ENCODE data around the gene GSTA5. TPM values are rescaled to one million over a fixed set of nuclear protein-coding genes. Genes with fewer than 3 reads are reported as not detected.
"Not testable (repeated sequence)": the region's sequence is repeated elsewhere in the genome, so short reads cannot be mapped to it uniquely, and the experiment has no call there.

Gene GSTA5
- total RNA-seq, 1 donor from 2014 or later = not detected

GRCh38 chr6:52801188-52801841 lies 39.3 kb downstream of the GSTA5 start:
- DNase-seq (ENCODE audit: low spot score) = no peak
- H3K9me3 Mint-ChIP-seq = no peaks in the 10 kb centered on the region

GRCh38 chr6:52799272-52799671 lies 41.3 kb downstream of the GSTA5 start:
- H3K27ac Mint-ChIP-seq; intact Hi-C loops (cut with micrococcal nuclease); H3K9me3 Mint-ChIP-seq; H3K4me1 Mint-ChIP-seq (ENCODE audit: low read depth); H3K4me3 Mint-ChIP-seq (ENCODE audit: low read depth); DNase-seq (ENCODE audit: low spot score); H3K36me3 Mint-ChIP-seq (ENCODE audit: low read depth): not testable (repeated sequence)
- peaks cover 13% of the 10 kb centered on the region for H3K27me3 Mint-ChIP-seq (ENCODE audit: low read depth)

More at GRCh38 chr6:52801188-52801841, 39.3 kb downstream of the GSTA5 start:
- no peaks in the 10 kb centered on the region for H3K36me3 Mint-ChIP-seq (ENCODE audit: low read depth)
- H3K4me1 Mint-ChIP-seq (ENCODE audit: low read depth) = no peaks in the 10 kb centered on the region
- no peak overlapping the region for H3K4me3 Mint-ChIP-seq (ENCODE audit: low read depth)
- intact Hi-C loops (cut with micrococcal nuclease) = no loop called here
- H3K27me3 Mint-ChIP-seq (ENCODE audit: low read depth) = peaks cover 18% of the 10 kb centered on the region
- H3K27ac Mint-ChIP-seq = no peak overlapping the region

GRCh38 chr6:52794366-52794765 lies 46.2 kb downstream of the GSTA5 start:
- H3K9me3 Mint-ChIP-seq; H3K27me3 Mint-ChIP-seq (ENCODE audit: low read depth); H3K36me3 Mint-ChIP-seq (ENCODE audit: low read depth); DNase-seq (ENCODE audit: low spot score); intact Hi-C loops (cut with micrococcal nuclease); H3K4me1 Mint-ChIP-seq (ENCODE audit: low read depth); H3K27ac Mint-ChIP-seq; H3K4me3 Mint-ChIP-seq (ENCODE audit: low read depth): not testable (repeated sequence)

- no peaks in the 10 kb centered on the region for H3K36me3 Mint-ChIP-seq (ENCODE audit: low read depth)
- no peak overlapping the region for H3K27ac Mint-ChIP-seq
- no peak overlapping the region for H3K4me3 Mint-ChIP-seq (ENCODE audit: low read depth)
- peaks cover under 1% of the 10 kb centered on the region for H3K27me3 Mint-ChIP-seq (ENCODE audit: low read depth)
- DNase-seq (ENCODE audit: low spot score) = no peak
- intact Hi-C loops (cut with micrococcal nuclease) = no loop called here
- H3K4me1 Mint-ChIP-seq (ENCODE audit: low read depth) = no peaks in the 10 kb centered on the region
- no peaks in the 10 kb centered on the region for H3K9me3 Mint-ChIP-seq
These were observed 49.8 kb downstream of the GSTA5 start for GRCh38 chr6:52790861-52791260.

- H3K36me3 Mint-ChIP-seq (ENCODE audit: low read depth); H3K27ac Mint-ChIP-seq; DNase-seq (ENCODE audit: low spot score); H3K9me3 Mint-ChIP-seq; intact Hi-C loops (cut with micrococcal nuclease); H3K4me3 Mint-ChIP-seq (ENCODE audit: low read depth); H3K27me3 Mint-ChIP-seq (ENCODE audit: low read depth); H3K4me1 Mint-ChIP-seq (ENCODE audit: low read depth): not testable (repeated sequence)
These were observed 51.0 kb downstream of the GSTA5 start for GRCh38 chr6:52789658-52790057.

- Mint-ChIP-seq H3K27ac (no peak overlapping the region), H3K27me3 (ENCODE audit: low read depth) (peaks cover 2% of the 10 kb centered on the region), H3K4me1 (ENCODE audit: low read depth) (no peaks in the 10 kb centered on the region), H3K9me3 (peaks cover 4% of the 10 kb centered on the region), H3K36me3 (ENCODE audit: low read depth) (no peaks in the 10 kb centered on the region), H3K4me3 (ENCODE audit: low read depth) (no peak overlapping the region)
- intact Hi-C loops (cut with micrococcal nuclease) = no loop called here
- DNase-seq (ENCODE audit: low spot score) = no peak
These were observed 52.1 kb downstream of the GSTA5 start for GRCh38 chr6:52788478-52788877.

- no peaks in the 10 kb centered on the region for H3K4me1 Mint-ChIP-seq (ENCODE audit: low read depth)
- DNase-seq (ENCODE audit: low spot score) = no peak
- H3K27ac Mint-ChIP-seq = no peak overlapping the region
- H3K4me3 Mint-ChIP-seq (ENCODE audit: low read depth) = no peak overlapping the region
- intact Hi-C loops (cut with micrococcal nuclease) = no loop called here
- H3K36me3 Mint-ChIP-seq (ENCODE audit: low read depth) = no peaks in the 10 kb centered on the region
- peaks cover 2% of the 10 kb centered on the region for H3K27me3 Mint-ChIP-seq (ENCODE audit: low read depth)
- peaks cover 4% of the 10 kb centered on the region for H3K9me3 Mint-ChIP-seq
These were observed 52.7 kb downstream of the GSTA5 start for GRCh38 chr6:52787917-52788316.

GRCh38 chr6:52786249-52786956 lies 54.2 kb downstream of the GSTA5 start:
- intact Hi-C loops (cut with micrococcal nuclease) = no loop called here
- H3K27me3 Mint-ChIP-seq (ENCODE audit: low read depth) = peaks cover 2% of the 10 kb centered on the region
- no peak for DNase-seq (ENCODE audit: low spot score)
- no peaks in the 10 kb centered on the region for H3K36me3 Mint-ChIP-seq (ENCODE audit: low read depth)
- H3K4me3 Mint-ChIP-seq (ENCODE audit: low read depth) = no peak overlapping the region
- H3K4me1 Mint-ChIP-seq (ENCODE audit: low read depth) = no peaks in the 10 kb centered on the region
- H3K9me3 Mint-ChIP-seq = peaks cover 4% of the 10 kb centered on the region
- H3K27ac Mint-ChIP-seq = no peak overlapping the region

GRCh38 chr6:52782696-52783274 lies 57.8 kb downstream of the GSTA5 start:
- H3K27ac Mint-ChIP-seq; H3K4me1 Mint-ChIP-seq (ENCODE audit: low read depth); H3K9me3 Mint-ChIP-seq: not testable (repeated sequence)

GRCh38 chr6:52782209-52782608 lies 58.4 kb downstream of the GSTA5 start:
- H3K4me3 Mint-ChIP-seq (ENCODE audit: low read depth); H3K36me3 Mint-ChIP-seq (ENCODE audit: low read depth); H3K4me1 Mint-ChIP-seq (ENCODE audit: low read depth); intact Hi-C loops (cut with micrococcal nuclease); H3K27ac Mint-ChIP-seq; DNase-seq (ENCODE audit: low spot score); H3K9me3 Mint-ChIP-seq: not testable (repeated sequence)
- peaks cover 10% of the 10 kb centered on the region for H3K27me3 Mint-ChIP-seq (ENCODE audit: low read depth)

More at GRCh38 chr6:52782696-52783274, 57.8 kb downstream of the GSTA5 start:
- DNase-seq (ENCODE audit: low spot score); intact Hi-C loops (cut with micrococcal nuclease); H3K4me3 Mint-ChIP-seq (ENCODE audit: low read depth); H3K36me3 Mint-ChIP-seq (ENCODE audit: low read depth): not testable (repeated sequence)
- H3K27me3 Mint-ChIP-seq (ENCODE audit: low read depth) = peaks cover 10% of the 10 kb centered on the region

Other genes starting within 250 kb of the GSTA5 start
- gene TMEM14A, start 169.7 kb downstream of the GSTA5 start, total RNA-seq = 17.0 and 18.9 TPM in 2 replicates
- gene GSTA2, start 77.3 kb downstream of the GSTA5 start, total RNA-seq = not detected in 2 replicates
- gene GSTA1, start 37.0 kb downstream of the GSTA5 start, total RNA-seq = not detected in 2 replicates
- gene GSTA3, start 68.9 kb upstream of the GSTA5 start, total RNA-seq = not detected in 2 replicates
- 69.7 and 70.2 TPM in 2 replicates for gene GSTA4, start 154.5 kb upstream of the GSTA5 start, total RNA-seq
- 21.9 and 22.1 TPM in 2 replicates for gene CILK1, start 221.0 kb upstream of the GSTA5 start, total RNA-seq
- gene FBXO9, start 224.6 kb upstream of the GSTA5 start, total RNA-seq = 70.7 and 79.2 TPM in 2 replicates